NCI-H1105 treated with DMSO at 0.1 percent for 48 hours (cell line): ENCODE results near the gene SVOPL.

Source experiments
- DNase-seq: peaks from one replicate; lab custom pipeline; 2025; lab: John Stamatoyannopoulos, UW

SVOPL gene

DNA sequence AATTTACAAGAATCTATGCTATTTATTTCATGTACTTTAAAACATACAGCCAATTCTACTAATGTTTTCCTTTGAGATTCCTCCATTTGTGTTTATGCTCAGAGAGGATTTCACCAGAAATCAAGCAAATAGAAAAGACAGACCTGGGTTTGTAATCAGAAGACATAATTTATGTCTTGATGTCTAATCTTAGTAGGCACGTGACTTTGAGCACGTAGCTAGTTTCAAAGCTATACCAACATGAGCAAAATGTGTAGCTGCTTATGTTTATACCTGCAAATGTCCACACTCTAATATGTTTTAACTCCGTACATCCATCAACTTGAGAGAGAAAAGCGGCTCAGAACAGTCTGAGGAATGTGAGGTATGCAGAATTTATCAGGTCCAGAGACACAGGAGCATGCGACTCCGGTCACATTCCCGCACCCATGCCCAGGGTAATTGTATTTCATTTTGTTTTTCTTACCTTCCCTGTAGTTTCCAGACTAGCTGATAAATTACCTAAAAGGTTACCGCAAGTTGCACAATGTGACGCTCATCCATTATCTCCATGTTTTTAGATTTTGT is 40.0 kb downstream of the SVOPL start:
- DNase-seq, result no peak

DNA sequence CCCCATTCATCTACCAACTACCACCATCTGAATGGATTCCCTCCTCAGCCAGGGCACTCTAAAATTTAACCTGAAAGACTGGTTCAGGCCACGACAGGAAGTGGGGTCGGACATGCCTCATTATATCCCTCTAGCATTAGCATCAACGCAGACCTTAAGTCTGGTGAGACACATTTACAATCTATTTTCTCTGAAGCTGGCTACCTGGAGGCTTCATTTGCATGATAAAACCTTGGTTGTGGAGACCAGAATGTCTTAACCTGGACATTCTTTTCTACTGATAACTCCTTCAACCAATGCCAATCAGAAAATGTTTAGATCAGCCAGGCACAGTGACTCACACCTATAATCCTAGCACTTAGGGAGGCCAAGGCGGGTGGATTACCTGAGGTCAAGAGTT is 42.3 kb downstream of the SVOPL start:
- DNase-seq, result no peak

DNA sequence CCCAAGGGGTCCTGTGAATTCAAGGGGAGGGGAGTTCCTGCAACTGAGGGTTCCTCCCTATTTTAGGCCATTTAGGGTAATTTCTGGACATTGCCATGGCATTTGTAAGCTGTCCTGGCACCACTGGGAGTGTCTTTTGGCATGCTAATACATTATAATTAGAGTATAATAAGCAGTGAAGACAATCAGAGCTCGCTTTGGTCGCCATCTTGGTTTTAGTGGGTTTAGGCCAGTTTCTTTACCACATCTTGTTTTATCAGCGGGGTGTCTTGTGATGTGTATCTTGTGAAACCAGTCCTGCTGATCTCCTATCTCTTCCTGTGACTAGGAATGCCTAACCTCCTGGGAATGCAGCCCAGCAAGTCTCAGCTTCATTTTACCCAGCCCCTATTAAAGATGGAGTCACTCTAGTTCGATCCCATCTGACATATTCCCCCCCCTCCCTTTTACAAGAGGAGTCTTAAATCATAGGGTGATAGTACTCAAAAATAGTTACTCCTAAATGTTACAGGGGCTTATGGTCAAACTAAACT is 43.2 kb downstream of the SVOPL start:
- DNase-seq, result no peak

DNA sequence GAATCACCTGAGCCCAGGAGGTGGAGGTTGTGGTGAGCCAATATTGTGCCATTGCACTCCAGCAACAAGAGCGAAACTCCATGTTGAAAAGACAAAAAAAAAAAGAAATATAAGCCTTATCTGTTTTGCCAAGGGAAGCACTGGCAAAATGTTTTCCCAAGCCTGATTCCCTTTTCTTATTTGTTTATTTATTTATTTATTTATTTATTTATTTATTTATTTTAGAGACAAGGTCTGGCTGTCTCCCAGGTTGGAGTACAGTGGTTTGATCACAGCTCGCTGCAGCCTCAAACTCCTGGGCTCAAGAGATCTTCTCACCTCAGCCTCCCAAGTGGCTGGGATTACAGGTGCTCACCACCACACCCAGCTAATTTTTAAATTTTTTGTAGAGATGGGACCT is 44.2 kb downstream of the SVOPL start:
- DNase-seq, result no peak

DNA sequence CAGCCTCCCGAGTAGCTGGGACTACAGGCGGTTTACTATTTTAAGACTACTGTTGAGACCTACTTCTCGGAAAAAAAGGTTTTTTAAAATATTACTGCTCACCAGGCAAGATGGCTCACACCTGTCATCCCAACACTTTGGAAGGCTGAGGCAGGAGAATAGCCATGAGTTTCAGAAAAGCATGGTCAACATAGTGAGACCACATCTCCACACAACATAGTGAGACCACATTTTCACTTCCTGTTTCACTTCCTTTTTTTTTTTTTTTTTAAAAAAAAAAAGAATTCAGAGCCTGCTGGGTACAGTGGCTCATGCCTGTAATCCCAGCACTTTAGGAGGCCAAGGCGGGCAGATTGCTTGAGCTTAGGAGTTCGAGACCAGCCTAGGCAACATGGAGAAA is 46.5 kb downstream of the SVOPL start:
- no peak for DNase-seq

DNA sequence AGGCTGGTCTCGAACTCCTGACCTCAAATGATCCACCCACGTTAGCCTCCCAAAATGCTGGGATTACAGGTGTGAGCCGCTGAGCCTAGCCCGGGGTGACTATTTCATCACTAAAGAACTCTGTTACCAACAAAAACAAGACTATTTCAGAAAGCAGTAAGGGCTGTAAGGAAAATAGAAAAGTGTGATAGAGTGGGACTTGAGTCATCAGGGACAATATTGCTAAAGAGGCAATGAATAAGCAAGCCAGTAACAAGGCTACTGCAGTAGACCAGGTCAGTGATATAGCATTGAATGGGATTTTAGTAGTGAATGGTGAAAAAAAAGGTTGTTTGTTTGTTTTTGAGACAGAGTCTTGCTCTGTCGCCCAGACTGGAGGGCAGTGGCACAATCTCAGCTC is 51.7 kb downstream of the SVOPL start:
- no peak for DNase-seq

DNA sequence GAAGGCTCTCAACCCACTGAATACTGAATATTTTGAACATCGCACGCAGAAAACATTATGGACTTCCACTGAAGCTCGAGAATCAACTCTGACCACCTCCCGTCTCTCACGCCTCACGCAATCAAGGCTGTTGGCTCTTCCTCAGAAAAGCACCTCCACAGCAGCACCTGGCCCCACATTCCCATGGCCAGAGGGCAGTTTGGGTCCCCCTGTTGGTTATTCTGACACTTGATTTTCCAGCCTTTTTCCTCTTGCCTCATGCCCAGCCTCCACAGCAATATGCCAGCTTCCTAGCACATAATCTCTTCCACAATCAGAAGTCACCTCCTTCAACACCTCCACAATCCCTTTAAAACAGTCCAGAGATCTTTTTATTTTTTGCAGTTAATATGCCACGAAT is 55.9 kb downstream of the SVOPL start:
- no peak for DNase-seq

DNA sequence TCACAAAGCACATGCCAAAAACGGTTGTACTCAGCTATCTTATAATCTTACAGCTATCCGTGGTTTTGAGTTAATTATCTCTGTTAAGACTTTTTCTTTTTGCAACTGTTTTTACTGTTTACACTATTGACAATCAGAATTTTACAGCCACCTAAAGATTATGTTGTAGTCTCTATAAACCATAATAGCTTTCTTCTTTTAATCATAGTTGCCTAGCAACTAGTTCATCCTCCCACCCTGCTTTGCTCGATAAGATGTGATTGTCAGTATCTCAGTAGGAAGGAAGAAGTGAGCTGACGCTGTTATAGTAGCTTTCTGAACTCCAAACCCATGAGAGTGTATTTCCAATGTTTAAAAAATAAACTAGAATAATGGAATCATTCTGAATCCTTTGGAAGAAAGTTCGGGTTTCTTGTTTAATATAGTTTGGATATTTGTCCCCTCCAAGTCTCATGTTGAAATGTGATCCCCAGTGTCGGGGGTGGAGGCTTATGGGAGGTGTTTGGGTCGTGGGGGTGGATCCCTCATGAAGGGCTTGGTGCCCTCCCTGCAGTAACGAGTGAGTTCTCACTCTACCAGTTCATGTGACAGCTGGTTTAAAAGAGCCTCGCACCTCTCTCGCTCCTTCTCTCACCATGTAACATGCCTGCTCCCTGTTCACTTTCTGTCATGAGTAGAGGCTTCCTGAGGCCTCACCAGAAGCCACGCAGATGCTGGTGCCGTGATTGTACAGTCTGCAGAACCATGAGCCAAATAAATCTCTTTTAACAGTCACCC is 68.1 kb downstream of the SVOPL start:
- DNase-seq, result no peak

DNA sequence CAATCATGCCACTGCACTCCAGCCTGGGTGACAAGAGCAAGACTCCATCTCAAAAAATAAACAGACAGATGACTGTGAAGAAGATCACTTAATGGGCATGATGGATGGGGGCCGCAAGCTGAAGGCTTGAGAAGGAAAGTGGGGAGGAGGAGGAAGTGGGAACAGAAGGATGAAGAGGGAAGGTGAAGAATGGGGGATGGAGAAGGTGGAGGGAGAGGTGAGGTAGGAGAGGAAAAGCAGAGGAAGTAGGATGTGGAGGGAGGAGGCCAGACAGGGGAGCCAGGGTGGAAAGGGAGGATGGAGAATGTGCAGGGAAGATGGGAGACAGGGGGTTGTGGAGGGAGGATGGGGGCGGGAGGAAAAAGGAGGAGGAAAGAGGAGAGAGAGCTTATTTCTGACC is 68.8 kb downstream of the SVOPL start:
- DNase-seq, result no peak

DNA sequence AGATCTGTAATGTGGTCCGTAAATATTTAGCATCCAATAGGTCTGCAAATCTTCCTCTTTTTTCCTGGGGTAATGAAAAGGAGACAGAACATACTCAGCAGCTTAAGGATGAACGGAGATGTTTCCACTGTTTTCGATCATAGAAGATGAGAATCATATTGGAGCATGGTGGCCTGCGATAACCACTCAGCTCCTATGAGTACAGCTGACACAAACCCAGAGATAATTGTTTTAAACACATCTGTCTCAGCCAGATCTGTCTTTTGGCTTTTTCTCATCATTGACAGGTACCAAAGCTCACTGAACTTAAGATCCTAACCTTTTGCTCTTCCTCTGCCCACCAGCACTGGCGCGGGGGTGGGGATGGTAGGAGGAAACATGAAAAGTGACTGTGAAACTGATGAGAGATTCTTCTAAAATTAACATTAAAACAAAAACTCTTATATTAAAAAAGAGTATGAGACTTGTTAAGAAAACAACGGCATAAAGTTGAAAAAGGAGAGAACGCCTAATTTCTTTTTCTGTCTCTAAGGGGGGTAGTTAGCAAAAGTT is 71.0 kb downstream of the SVOPL start:
- DNase-seq, result no peak

DNA sequence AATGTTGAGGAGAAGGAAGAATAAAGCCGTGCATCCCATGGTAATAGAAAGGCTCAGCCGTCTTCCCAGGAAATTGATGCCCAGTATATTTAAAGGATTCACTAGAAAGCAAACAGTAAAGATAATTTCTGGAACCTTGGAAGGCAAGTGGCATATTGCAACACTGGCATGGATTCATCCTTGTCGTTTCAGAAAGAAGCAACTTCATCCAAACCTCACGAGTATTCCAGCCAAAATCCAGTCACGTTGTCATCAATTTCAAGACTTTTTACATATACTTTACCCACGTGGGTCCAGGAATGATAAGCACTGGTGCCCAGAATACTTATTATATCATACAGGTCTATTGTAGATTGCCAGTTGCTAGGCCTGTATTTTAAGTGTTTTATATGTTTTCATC is 73.8 kb downstream of the SVOPL start:
- DNase-seq, result no peak

DNA sequence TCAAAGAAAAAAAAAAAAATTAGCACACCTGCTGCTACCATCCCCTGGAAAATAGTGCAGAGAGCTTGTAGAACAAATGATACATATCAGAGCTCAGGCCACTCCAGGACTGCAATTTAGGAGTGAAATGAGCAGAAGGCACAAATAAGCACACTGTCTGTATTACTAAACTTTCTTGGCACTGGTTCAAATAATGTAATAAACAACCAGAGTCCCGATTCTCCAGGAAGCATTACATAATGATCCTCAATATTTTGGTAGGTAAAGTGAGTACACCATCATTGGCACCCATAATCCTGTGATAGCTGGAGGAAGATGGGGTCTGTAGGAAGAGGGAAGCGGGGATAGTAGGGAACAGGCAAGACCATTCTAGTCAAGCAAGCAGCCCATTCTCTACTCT is 74.3 kb downstream of the SVOPL start:
- no peak for DNase-seq

DNA sequence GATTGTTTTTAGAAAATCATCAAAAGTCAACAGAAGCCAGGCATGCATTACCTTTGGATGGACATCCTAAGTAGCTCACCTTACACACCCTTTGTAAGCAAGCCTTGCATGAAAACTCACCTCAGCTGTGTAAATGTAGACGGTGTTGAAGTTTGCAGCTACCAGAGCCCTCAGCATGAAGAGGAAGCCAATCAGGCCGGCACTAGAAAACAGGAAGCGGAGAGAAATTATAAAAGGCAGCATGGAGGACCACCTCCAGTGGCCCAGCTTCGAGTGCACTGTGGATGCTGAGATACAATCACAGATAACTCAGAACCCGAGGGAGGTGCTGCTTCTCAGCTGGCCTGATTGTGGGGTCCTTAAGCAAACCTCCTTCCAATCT is 75.3 kb downstream of the SVOPL start:
- DNase-seq, result no peak

DNA sequence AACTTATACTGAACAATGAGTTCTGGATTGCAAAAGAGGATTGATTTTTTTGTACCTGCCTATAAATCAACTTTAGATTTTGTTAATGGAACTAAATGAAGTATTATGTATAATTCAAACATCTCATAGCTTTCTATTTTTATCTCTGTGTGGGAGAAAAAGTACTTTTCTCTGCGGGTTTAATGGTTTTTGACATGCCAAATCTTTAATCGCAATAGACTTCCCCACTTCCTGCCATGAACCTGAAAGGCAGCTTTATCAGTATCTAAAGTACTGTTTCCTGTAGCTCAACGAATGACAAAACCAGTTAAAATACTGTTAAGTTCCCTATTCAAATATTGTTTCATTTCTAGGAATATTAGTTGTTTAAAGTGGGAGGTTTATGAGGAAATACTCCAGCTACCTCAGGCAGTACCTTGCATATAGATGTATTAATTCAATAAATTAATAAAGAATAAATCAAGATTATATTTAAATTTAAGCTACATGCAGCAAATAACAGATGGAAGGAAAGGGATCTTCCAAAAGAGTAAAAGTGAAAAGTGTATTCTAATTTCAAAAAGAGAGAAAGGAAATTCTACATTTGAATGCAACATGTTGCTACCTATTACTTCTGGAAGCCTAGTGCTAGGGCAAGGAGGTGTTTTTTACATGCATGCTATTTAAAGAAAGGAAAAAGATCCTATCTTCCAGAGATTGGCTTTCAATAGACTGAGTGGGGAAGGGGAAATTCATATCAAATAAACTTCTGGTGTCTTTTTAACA is 75.9 kb downstream of the SVOPL start:
- no peak for DNase-seq

DNA sequence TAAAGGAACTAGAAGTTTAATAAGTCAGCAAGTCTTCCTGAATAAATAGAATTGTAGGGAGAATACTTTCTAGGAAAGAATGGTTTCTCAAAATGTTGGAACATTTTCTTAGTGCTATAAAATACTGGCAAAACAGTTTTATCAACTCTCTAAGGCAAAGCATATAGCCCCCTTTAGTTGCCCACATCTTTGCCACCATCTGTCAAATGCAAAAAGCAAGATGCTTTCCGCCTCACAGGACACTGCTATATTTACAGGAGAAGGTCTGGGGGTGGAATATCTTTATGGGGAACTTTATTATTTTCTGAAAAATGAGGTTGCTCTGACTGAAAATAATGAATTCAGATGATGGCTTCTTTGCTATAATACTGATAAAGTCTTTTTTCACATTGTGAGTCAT is 78.3 kb downstream of the SVOPL start:
- no peak for DNase-seq

DNA sequence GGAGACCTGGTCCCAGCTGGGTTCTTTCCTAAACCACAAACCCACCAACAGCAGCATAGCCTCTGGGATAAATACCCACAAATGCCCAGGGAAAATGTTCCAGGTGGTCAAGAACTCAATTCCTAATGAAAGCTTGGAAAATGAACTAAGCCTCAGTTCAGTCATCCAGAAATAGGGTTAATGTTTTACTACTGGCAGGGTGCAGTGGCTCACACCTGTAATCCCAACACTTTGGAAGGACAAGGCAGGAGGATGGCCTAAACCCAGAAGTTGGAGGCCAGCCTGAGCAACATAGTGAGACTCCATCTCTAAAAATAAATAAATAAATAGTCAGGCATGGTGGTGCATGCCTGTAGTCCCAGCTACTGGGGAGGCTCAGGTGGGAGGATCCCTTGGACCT is 82.2 kb downstream of the SVOPL start:
- no peak for DNase-seq

DNA sequence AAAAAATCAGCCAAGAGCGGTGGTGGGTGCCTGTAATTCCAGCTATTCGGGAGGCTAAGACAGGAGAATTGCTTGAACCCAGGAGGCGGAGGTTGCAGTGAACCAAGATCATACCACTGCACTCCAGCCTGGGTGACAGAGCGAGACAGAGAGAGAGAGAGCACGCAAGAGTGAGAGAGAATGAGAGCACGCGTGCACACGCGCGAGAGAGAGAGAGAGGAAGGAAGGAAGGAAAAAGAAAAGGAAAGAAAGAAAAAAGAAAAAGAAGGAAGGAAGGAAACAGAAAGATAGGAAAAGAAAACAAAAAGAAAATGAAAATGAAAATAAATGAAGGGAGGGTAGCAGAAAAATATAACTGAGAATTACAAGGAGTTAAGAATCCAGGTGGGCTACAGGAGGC is 82.7 kb downstream of the SVOPL start:
- no peak for DNase-seq

DNA sequence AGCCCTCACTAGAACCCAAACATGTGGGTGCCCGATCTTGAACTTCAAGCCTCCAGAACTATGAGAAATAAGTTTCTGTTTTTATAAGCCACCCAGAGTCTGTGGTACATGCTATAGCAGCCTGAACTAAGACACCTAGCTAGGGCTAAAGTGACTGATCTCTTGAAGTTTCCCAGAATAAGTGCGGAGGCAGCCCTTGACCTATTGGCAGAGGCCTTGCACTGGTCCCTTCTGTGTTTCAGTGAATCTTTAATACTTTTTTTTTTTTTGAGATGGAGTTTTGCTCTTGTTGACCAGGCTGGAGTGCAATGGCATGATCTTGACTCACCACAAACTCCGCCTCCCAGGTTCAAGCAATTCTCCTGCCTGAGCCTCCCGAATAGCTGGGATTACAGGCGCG is 85.1 kb downstream of the SVOPL start:
- no peak for DNase-seq

DNA sequence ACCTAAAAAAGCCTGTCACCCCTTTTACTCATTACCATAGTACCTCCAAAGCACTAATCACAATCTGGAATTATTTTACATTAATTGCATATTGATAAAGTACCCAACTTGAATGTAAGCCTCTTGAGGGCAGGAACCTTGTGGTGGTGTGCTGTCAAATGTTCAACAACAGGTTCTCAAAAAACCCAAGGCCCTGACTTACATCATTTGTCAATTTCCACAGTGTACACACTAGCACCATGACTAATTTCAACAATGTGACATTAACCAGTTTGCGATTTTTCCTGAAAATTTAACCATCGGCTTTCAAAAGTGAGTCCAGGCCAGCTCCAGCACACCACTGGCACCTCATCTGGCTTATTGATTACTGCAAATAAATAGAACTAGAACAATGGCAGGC is 87.5 kb downstream of the SVOPL start:
- DNase-seq, result no peak

DNA sequence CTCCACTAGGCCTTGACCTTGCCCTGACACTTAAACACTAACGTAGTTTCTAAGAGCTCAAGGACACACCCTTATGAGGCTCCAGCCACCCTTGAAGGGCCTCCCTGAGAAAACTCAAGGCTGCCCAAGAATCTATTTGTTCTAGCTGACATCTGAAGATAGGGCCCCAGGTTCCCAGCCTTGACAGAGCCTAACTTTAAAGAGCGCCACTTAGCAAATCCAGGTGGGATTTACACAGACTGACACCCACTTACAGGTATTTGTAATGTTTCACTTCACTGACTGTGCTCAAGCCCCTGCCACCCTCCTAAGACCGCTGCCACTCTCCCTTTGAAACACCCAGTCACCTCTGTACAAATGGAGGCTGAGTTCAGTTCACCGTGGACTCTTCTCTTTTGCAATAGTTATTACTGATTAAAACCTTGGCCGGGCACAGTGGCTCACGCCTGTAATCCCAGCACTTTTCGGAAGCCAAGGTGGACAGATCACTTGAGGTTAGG is 90.4 kb downstream of the SVOPL start:
- no peak for DNase-seq

DNA sequence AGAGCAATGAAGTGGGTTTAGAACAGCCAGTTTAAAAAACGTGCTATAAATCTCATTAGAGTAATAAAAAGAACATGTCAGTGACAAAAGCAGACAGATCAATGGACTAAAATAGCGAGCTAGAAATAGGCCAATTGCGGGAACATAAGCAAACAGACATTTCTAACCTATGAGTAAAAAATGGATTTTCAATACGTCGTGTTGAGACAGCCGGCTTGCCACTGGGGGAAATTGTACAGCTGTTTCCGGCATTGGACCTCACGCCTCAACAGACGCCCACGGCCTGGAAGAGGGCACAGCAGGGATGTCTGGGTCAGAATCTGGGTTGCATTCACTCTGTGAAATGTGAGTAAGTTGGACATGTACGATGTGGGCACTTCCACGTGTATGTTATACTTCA is 92.9 kb downstream of the SVOPL start:
- no peak for DNase-seq

DNA sequence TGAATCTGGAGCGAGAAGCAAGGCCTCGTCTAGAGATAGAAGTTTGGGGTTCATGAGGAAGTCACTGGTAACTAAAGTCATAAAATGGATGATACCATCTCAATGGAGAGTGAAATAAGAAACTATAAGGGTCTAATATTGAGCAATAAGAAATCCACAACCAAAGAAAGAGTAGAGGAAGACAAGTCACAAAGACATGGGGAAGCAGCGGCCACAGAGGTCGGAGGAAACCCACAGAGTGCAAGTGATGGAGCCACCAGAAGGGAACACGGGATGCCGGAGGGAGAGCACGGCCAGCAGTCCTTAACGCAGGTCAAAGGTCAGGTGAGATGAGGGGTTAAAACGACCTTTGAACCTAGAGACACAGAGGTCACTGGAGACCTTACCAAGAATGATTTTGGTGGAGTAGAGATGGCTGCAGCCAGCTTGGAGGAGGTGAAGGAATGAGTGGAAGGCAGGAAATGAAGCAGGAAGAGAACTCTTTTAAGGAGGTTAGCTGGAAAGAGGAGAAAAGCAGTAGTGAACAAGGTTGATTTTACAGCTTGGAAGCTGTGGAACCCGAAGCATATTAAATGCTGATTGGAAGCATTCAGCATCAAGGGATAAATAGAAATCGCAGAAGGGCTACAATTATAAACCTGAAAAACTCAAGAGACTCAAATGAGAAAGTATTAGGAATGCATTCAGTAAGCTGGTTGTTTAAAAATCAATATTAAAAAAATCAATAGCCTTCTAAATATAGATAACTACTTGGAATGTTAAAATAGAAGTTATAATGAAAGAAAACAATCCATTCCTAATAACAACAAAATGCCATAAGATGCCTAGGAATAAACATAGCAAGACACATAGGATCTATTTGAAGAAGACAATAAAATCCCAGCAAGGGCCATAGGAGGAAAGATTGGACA is 93.7 kb downstream of the SVOPL start:
- no peak for DNase-seq
